Right lobe of liver (tissue), 4 donors: Measurements from ENCODE around the gene ITPKB.

Experiments
- CTCF ChIP-seq, 4 donors: fragments of 200-600 bp in 3 of 4; fragments of 450-650 bp in 1 of 4; IDR thresholded peaks; one replicate each; pipeline versions ENCODE4 v1.5.1 to v1.8.0; 2016 to 2022; ENCODE audit warnings: antibody characterized with exemption in 4 of 4, mild to moderate bottlenecking in 2 of 4
- POLR2A ChIP-seq: fragments of 450-650 bp; IDR thresholded peaks from one replicate; pipeline ENCODE4 v1.6.1; 2017; ENCODE audit warnings: antibody characterized with exemption, mild to moderate bottlenecking
- donor health status: DM: no; HTN: no; CAD: no.
- donor health status: DM: no; HTN: no; CAD: no.
- donor health status: DM: no; HTN: yes; CAD: no.

- no peak for TF ChIP-seq POLR2A
- TF ChIP-seq CTCF (IDR thresholded peaks at IDR 0.05): no peak
Observed at GRCh38 chr1:226678701-226679100, 60.4 kb downstream of the ITPKB start.
